ENCODE data around the gene CHAC1. TPM values are rescaled to one million over a fixed set of nuclear protein-coding genes. Genes with fewer than 3 reads are reported as not detected.

The CHAC1 gene
- polyA plus RNA-seq, 1 donor from 2014 or later, result 3.6 TPM

- Histone ChIP-seq H3K27ac (ENCODE audit: low read length) (no peak overlapping the region), H2AFZ (ENCODE audit: low read depth, low read length) (no peak overlapping the region), H3K9ac (ENCODE audit: low read length) (no peak overlapping the region)
Measured at GRCh38 chr15:40906091-40906990, 46.9 kb upstream of the CHAC1 start.

GRCh38 chr15:40906991-40907802 lies 46.1 kb upstream of the CHAC1 start:
- TF ChIP-seq REST (IDR thresholded peaks at IDR 0.05; ENCODE audit: borderline replicate concordance) (no peak), TAF1 (IDR thresholded peaks at IDR 0.05; ENCODE audit: low read depth) (no peak), RAD21 (conservative IDR thresholded peaks at IDR 0.05) (no peak), EZH2 (IDR thresholded peaks at IDR 0.05; ENCODE audit: borderline replicate concordance, insufficient read depth, low read length, poor library complexity, severe bottlenecking) (no peak), EP300 (conservative IDR thresholded peaks at IDR 0.05; ENCODE audit: poor library complexity, severe bottlenecking) (no peak), POLR2AphosphoS5 (IDR thresholded peaks at IDR 0.05) (no peak), SMC3 (conservative IDR thresholded peaks at IDR 0.05; ENCODE audit: poor library complexity) (no peak), MXI1 (conservative IDR thresholded peaks at IDR 0.05; ENCODE audit: poor library complexity, severe bottlenecking) (no peak), CTCF (IDR thresholded peaks at IDR 0.05; ENCODE audit: poor library complexity, severe bottlenecking) (no peak)
- Histone ChIP-seq H3K36me3 (ENCODE audit: insufficient read depth, low read length) (no peaks in the 10 kb centered on the region), H3K9me2 (ENCODE audit: insufficient read depth, low read length) (no peaks in the 10 kb centered on the region), H3K27me3 (ENCODE audit: insufficient read depth, low read depth, low read length) (no peaks in the 10 kb centered on the region), H3K4me3 (ENCODE audit: low read length) (no peak overlapping the region), H3K9ac (ENCODE audit: low read length) (no peak overlapping the region), H3F3A (ENCODE audit: insufficient read depth, low read length, poor library complexity, severe bottlenecking) (peaks cover 4% of the 10 kb centered on the region), H3K79me2 (replicated peaks; ENCODE audit: insufficient read depth, low read length) (no peaks in the 10 kb centered on the region), H3K27ac (ENCODE audit: low read length) (no peak overlapping the region), H2AFZ (ENCODE audit: low read depth, low read length) (no peak overlapping the region), H3K4me2 (ENCODE audit: low read length) (no peak overlapping the region), H4K20me1 (ENCODE audit: insufficient read depth) (peaks cover 8% of the 10 kb centered on the region), H3K9me3 (ENCODE audit: low read length) (no peaks in the 10 kb centered on the region)

More at GRCh38 chr15:40906091-40906990, 46.9 kb upstream of the CHAC1 start:
- no peaks in the 10 kb centered on the region for H3K27me3 ChIP-seq (ENCODE audit: insufficient read depth, low read depth, low read length)
- no peak overlapping the region for H3K4me2 ChIP-seq (ENCODE audit: low read length)
- H3F3A ChIP-seq (ENCODE audit: insufficient read depth, low read length, poor library complexity, severe bottlenecking), result peaks cover 4% of the 10 kb centered on the region
- H3K9me3 ChIP-seq (ENCODE audit: low read length), result no peaks in the 10 kb centered on the region
- no peak overlapping the region for H3K4me3 ChIP-seq (ENCODE audit: low read length)
- peak; percentile 29 for TF ChIP-seq SMC3 (conservative IDR thresholded peaks at IDR 0.05; ENCODE audit: poor library complexity)
- peak; percentile 57 for TF ChIP-seq CTCF (IDR thresholded peaks at IDR 0.05; ENCODE audit: poor library complexity, severe bottlenecking)
- TF ChIP-seq MXI1 (conservative IDR thresholded peaks at IDR 0.05; ENCODE audit: poor library complexity, severe bottlenecking), result no peak
- H3K36me3 ChIP-seq (ENCODE audit: insufficient read depth, low read length), result no peaks in the 10 kb centered on the region
- no peaks in the 10 kb centered on the region for H3K9me2 ChIP-seq (ENCODE audit: insufficient read depth, low read length)
- no peaks in the 10 kb centered on the region for H3K79me2 ChIP-seq (replicated peaks; ENCODE audit: insufficient read depth, low read length)
- peaks cover 8% of the 10 kb centered on the region for H4K20me1 ChIP-seq (ENCODE audit: insufficient read depth)

All from neural cell (in vitro differentiated cells).